HTR-8/SVneo (cell line): ENCODE measurements around the gene AKT2.

Source experiments
- DNase-seq: peaks from one replicate; pipeline ENCODE4 v3.0.0; 2011; ENCODE audit warnings: low spot score, mixed read lengths; ENCODE audit not compliant: insufficient read length
- FAIRE-seq: peaks from 2 replicates; lab custom pipeline; 2011; peaks lifted over from hg19 to GRCh38; lab: Jason Lieb, UNC

Gene AKT2

GRCh38 chr19:40255619-40256166 lies 29.5 kb downstream of the AKT2 start:
- no peak for DNase-seq
- FAIRE-seq: no peak

DNA sequence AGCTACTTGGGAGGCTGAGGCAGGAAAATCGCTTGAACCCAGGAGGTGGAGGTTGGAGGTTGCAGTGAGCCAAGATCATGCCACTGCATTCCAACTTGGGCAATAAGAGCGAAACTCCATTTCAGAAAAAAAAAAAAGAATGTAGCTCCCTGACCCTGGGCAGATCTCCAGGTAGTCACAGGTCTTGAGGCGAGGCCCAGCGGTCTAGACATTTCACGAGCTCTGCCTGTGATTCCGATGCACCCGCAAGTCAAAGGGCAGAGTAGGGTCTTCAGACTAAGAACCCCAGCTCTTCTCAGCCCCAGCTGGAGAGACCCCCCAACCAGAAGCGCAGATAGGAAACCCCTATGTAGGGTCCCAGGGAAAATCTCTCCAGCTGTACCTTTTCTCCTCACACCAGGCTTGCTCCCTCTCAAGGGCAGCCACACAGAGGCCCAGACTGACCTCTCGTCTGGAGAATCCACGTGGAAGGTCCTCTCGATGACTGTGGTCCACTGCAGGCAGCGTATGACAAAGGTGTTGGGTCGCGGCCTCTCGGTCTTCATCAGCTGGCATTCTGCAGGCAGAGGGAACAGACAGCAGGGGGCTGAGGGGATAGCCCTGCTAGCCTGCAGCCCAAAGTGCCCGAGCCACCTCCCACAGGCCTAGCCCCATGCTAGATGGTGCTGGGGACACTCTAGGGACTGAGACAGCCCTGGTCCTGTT lies 30.3 kb downstream of the AKT2 start:
- no peak for FAIRE-seq

DNA sequence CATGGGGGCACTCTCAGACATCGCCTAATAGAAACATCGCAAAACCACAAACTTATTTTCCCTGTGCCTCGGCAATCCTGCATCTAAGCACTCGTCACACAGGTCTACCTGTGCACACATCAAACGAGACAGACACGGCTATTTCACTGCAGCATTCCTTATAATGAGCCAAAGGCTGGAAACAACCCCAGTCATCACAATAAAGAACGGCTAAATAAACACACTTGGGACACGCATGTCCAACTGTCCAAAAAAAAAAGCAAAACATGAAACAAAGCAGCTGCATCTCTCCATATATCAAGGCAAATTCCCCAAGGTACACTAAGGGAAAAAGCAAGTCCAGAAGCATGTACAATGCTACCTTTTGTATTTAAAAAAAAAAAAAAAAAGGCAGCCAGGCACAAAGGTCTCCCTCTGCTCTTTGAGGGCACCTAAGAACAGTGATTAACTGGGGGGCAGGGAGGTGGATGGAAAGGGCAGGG lies 31.5 kb downstream of the AKT2 start:
- FAIRE-seq (no peak), DNase-seq (no peak)

More for the DNA sequence above, 30.3 kb downstream of the AKT2 start:
- DNase-seq: no peak

GRCh38 chr19:40252395-40252794 lies 32.8 kb downstream of the AKT2 start:
- DNase-seq (no peak), FAIRE-seq (no peak)

GRCh38 chr19:40251991-40252390 lies 33.2 kb downstream of the AKT2 start:
- DNase-seq (no peak), FAIRE-seq (no peak)

- no peak for FAIRE-seq
- DNase-seq: no peak
These were observed 33.9 kb downstream of the AKT2 start for GRCh38 chr19:40251244-40251643.

DNA sequence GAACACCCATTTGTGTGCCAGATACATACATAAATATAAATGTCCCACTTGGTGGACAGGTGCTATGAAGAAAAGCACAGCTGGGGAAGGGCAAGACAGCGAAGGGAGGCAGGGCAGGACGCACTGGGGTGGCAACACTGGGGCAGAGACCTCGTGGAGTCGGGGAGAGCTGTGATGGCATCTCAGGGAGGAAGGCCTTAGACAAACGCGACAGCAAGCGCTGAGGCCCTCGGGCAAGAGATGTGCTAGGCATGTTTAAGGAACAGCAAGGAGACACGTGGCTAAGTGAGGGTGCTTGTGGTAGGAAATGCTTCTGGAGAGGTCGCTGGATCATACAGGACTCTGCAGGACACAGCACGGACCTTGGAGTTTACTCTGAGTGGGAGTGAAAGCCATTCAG lies 35.4 kb downstream of the AKT2 start:
- FAIRE-seq (no peak), DNase-seq (no peak)

GRCh38 chr19:40249201-40249600 lies 35.9 kb downstream of the AKT2 start:
- FAIRE-seq: no peak

GRCh38 chr19:40247735-40248262 lies 37.3 kb downstream of the AKT2 start:
- DNase-seq: no peak
- FAIRE-seq: no peak

More at GRCh38 chr19:40249201-40249600, 35.9 kb downstream of the AKT2 start:
- DNase-seq: no peak

DNA sequence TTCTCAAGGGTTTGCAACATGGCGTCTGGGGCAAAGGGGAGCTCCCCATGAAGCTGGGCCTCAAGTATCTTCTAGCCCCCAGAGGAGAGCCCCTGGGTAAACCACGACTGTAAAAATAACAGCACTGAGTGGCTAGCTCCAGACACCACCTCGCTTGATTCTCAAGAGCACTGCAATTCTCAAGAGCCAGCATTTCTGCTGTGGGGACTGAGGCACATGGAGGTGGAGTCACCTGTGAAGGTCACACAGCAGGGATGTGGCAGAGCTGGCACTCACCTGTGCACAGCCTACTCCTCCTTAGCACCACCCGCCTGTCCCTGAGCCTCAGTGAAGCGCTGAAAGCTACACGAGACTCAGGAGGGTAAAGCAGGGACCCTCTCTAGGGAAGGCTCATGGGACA lies 38.0 kb downstream of the AKT2 start:
- DNase-seq (no peak), FAIRE-seq (no peak)

GRCh38 chr19:40246292-40247073 lies 38.7 kb downstream of the AKT2 start:
- FAIRE-seq (no peak), DNase-seq (no peak)

GRCh38 chr19:40245506-40246128 lies 39.5 kb downstream of the AKT2 start:
- FAIRE-seq (no peak), DNase-seq (no peak)

DNA sequence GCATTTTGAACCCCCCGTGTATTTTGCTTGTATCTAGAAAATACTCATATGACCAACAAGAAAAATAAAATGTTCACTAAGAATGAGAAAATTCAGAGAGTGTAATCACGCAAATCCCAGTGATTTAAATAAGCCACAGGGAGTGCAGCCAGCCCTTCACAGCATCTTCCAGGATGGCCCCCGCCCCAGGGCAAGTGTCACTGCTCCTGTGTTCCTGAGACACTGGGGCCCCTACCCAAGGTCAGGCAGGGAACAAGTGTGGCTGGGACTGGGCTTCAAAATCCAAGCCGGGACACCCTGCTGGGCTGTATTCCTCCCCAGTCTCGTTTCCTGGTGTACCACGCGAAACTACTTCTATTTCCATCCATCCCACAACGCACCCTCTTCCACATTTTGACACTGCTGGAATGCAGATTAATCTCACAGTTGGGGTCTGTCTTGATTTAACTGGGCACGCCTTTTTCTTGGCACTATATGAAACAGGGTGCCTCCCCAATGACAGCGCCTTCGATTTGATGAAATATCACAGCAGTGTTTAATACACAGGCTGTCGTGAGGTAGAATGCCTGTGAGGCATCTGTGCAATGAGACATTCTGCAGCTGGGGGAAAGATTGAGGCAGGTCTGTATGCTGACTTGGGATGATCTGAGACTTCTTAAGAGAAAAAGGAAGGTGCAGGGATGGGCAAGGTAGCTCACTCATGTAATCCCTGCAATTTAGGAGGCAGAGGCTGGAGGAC lies 40.4 kb downstream of the AKT2 start:
- FAIRE-seq (no peak), DNase-seq (no peak)

DNA sequence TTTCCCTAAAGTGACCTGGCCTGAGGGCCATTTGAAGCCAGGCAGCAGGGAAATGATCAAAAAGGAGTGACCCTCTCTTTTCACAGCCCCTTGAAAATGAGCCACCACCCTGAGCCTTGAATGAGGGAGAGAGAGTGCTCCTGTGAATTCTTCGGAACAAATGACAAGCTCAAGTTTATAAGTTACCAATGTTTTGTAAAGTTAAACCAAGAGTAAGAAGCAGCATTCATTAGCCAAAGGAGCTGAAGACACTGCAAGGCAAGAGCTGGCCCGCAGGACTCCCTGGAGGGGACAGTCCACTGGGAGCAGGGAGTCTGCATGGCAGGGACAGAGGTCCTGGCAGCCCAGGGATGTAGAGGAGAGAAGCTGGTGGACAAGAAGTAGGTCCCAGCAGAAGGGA lies 42.0 kb downstream of the AKT2 start:
- FAIRE-seq (no peak), DNase-seq (no peak)

DNA sequence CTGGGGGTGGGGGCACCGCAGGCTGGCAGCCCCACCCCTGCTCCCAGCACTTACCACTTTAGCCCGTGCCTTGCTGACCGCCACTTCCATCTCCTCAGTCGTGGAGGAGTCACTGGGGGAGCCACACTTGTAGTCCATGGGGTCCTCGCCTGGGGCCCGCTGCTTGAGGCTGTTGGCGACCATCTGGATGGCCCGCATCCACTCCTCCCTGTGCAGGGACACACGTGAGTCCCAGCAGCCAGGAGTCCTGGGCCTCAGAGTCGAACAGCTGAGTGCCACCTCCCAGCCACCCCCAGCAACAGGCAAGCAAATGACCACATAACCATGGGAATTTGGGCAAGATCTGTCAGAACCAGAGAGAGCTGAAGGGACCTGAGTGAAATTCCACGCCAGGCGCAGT lies 42.7 kb downstream of the AKT2 start:
- FAIRE-seq: no peak
- no peak for DNase-seq

GRCh38 chr19:40241809-40242384 lies 43.2 kb downstream of the AKT2 start:
- no peak for DNase-seq
- no peak for FAIRE-seq

GRCh38 chr19:40241125-40241808 lies 43.9 kb downstream of the AKT2 start:
- no peak for FAIRE-seq

GRCh38 chr19:40240332-40240731 lies 44.8 kb downstream of the AKT2 start:
- no peak for FAIRE-seq
- no peak for DNase-seq

More at GRCh38 chr19:40241125-40241808, 43.9 kb downstream of the AKT2 start:
- DNase-seq: no peak
